OCI-LY3 (cell line): ENCODE data around the gene GTF3C4.

ENCODE experiments used
- EZH2phosphoT487 ChIP-seq: fragments of 200-600 bp; shearing (Covaris generic); IDR thresholded peaks from 2 replicates; pipeline ENCODE4 v1.6.1; 2018; ENCODE audit warnings: antibody characterized with exemption, mixed run types, low read depth
- TF ChIP-seq, protein P1 (sequence below): fragments of 200-600, 300-600 bp; sonication (generic); IDR thresholded peaks from 2 replicates; pipeline ENCODE4 v1.5.1; 2014; ENCODE audit warnings: antibody characterized with exemption, low read length, low read depth

DNA sequence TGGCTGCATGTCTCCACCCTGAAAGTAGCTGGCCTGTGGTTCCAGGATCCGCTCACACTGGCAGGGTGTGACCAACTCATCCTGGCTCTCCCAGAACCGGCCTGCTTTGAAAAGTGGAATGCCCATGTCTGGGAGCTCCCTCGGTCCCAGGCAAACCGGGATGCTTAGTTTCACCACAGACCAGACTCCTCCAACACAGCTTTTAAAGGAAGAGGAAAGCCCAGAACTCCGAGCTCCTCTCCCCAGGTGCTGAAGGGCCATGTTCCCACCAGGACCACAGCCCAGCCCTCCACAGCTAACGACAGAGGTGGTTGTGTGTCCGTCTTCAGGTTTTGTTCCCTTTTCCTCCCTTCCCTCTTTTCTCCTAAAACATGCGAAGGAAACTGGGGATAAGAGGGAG, 38.0 kb downstream of the GTF3C4 start:
- TF ChIP-seq, protein P1, sequence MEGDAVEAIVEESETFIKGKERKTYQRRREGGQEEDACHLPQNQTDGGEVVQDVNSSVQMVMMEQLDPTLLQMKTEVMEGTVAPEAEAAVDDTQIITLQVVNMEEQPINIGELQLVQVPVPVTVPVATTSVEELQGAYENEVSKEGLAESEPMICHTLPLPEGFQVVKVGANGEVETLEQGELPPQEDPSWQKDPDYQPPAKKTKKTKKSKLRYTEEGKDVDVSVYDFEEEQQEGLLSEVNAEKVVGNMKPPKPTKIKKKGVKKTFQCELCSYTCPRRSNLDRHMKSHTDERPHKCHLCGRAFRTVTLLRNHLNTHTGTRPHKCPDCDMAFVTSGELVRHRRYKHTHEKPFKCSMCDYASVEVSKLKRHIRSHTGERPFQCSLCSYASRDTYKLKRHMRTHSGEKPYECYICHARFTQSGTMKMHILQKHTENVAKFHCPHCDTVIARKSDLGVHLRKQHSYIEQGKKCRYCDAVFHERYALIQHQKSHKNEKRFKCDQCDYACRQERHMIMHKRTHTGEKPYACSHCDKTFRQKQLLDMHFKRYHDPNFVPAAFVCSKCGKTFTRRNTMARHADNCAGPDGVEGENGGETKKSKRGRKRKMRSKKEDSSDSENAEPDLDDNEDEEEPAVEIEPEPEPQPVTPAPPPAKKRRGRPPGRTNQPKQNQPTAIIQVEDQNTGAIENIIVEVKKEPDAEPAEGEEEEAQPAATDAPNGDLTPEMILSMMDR: no peak
- no peak for TF ChIP-seq EZH2phosphoT487
